Panc1 (cell line): ENCODE results near the gene PHF5A. TPM values are rescaled to one million over a fixed set of nuclear protein-coding genes. Genes with fewer than 3 reads are reported as not detected.

ENCODE experiments used
- ATAC-seq: fragments of 200-7000 bp; cut with Tn5 transposase; 2 replicates; pipeline ENCODE4 v1.9.1; 2020; ENCODE audit warnings: mild to moderate bottlenecking, moderate library complexity
- BruUV-seq: library from RNA; stranded (reverse); fragments of 400-500 nt; replicated peaks from 2 replicates; lab custom pipeline; 2021; lab: Mats Ljungman, UMichigan
- CTCF ChIA-PET: fragments of 300-600 bp; sonication (Branson Sonifier 250); formaldehyde crosslinking; loops from one replicate; lab custom pipeline; 2022; ENCODE audit warnings: antibody characterized with exemption; lab: Charles Lee
- POLR2A ChIA-PET: fragments of 300-600 bp; sonication (Branson Sonifier 250); formaldehyde crosslinking; loops from one replicate; lab custom pipeline; 2022; ENCODE audit warnings: antibody characterized with exemption; lab: Charles Lee
- DNase-seq: peaks from one replicate; pipeline ENCODE4 v3.0.0-alpha.2; 2010; ENCODE audit warnings: low read depth, low spot score
- H3K27ac ChIP-seq: 2 replicates; pipeline ENCODE4 v1.5.1; 2011; ENCODE audit warnings: mild to moderate bottlenecking, low read length, inconsistent platforms
- H3K27me3 ChIP-seq: fragments of 200-500 bp; sonication (Bioruptor generic); 2 replicates; pipeline ENCODE4 v1.6.0; 2014; ENCODE audit warnings: low read length, inconsistent platforms; ENCODE audit not compliant: control insufficient read depth, insufficient read depth
- H3K36me3 ChIP-seq: fragments of 200-500 bp; sonication (Bioruptor generic); 2 replicates; pipeline ENCODE4 v1.5.1; 2014; ENCODE audit warnings: inconsistent platforms, mild to moderate bottlenecking, low read length, moderate library complexity; ENCODE audit not compliant: control insufficient read depth, insufficient read depth
- H3K4me1 ChIP-seq: 2 replicates; pipeline ENCODE4 v1.5.1; 2011; ENCODE audit warnings: inconsistent platforms, mild to moderate bottlenecking, low read length, moderate library complexity; ENCODE audit not compliant: control insufficient read depth, insufficient read depth
- H3K4me3 ChIP-seq, 2 experiments: 2 replicates each; pipeline ENCODE4 v1.5.1; 2011 to 2012; ENCODE audit warnings: low read depth in 2 of 2, low read length in 2 of 2, mild to moderate bottlenecking in 2 of 2, inconsistent platforms in 1 of 2, moderate library complexity in 1 of 2
- H3K9me3 ChIP-seq: fragments of 200-500 bp; sonication (Bioruptor generic); 2 replicates; pipeline ENCODE4 v1.5.1; 2014; ENCODE audit warnings: low read depth, mild to moderate bottlenecking, inconsistent platforms, low read length, moderate library complexity; ENCODE audit not compliant: control insufficient read depth, insufficient read depth
- CTCF ChIP-seq: fragments of 450-650 bp; IDR thresholded peaks from 2 replicates; pipeline ENCODE4 v1.5.1; 2017; ENCODE audit warnings: mild to moderate bottlenecking
- POLR2AphosphoS5 ChIP-seq: IDR thresholded peaks from 2 replicates; pipeline ENCODE4 v1.6.1; 2012; ENCODE audit warnings: mild to moderate bottlenecking, low read depth, low read length, moderate library complexity
- REST ChIP-seq, 2 experiments: IDR thresholded peaks; 2 replicates each; pipeline ENCODE4 v1.6.1; 2011 to 2012; ENCODE audit warnings: low read depth in 2 of 2, control low read depth in 1 of 2, low read length in 1 of 2, mild to moderate bottlenecking in 1 of 2, moderate library complexity in 1 of 2; ENCODE audit not compliant: insufficient read depth in 1 of 2
- SIN3A ChIP-seq: IDR thresholded peaks from 2 replicates; pipeline ENCODE4 v1.6.1; 2012; ENCODE audit warnings: low read depth, mild to moderate bottlenecking, low read length, moderate library complexity, borderline replicate concordance; ENCODE audit not compliant: insufficient read depth
- TCF7L2 ChIP-seq: IDR thresholded peaks from 2 replicates; pipeline ENCODE4 v1.6.1; 2011; ENCODE audit warnings: mild to moderate bottlenecking, low read depth, low read length, inconsistent platforms
- in situ Hi-C: cut with HindIII; loops from 2 replicates; pipeline ENCODE4 v1.10.0; 2016; ENCODE audit warnings: low sequenced_read_pairs, low pct_unique_long_range_greater_than_20kb
- intact Hi-C: fragments of 100-400 bp; cut with micrococcal nuclease; formaldehyde crosslinking; loops from one replicate; pipeline ENCODE4 v1.10.0; 2022; ENCODE audit not compliant: unreplicated experiment
- total RNA-seq: library from RNA; stranded (reverse); gene quantifications from one replicate; pipeline ENCODE4 v1.2.1, GENCODE V29; 2021; ENCODE audit not compliant: unreplicated experiment

Gene PHF5A
- total RNA-seq, 1 experiment from 2014 or later: 34.9 TPM

GRCh38 chr22:41429232-41429950, 39.1 kb downstream of the PHF5A start:
- CTCF ChIA-PET: no interaction called here
- POLR2A ChIA-PET: no interaction called here
- BruUV-seq: no TSS peak

More at GRCh38 chr22:41429232-41429950, 39.1 kb downstream of the PHF5A start:
- ATAC-seq (peak; percentile 60; the same call in 1 of the 2 replicates), DNase-seq (no peak)
- no peaks in the 10 kb centered on the region for H3K4me1 ChIP-seq
- in situ Hi-C loops (no loop called here), intact Hi-C loops (no loop called here)
- H3K27me3 ChIP-seq: no peaks in the 10 kb centered on the region
- no peak overlapping the region for H3K27ac ChIP-seq
- H3K4me3 ChIP-seq: no peak overlapping the region
- no peaks in the 10 kb centered on the region for H3K36me3 ChIP-seq
- H3K9me3 ChIP-seq: no peaks in the 10 kb centered on the region
- no peak for TF ChIP-seq SIN3A
- no peak for TF ChIP-seq TCF7L2
- no peak for TF ChIP-seq POLR2AphosphoS5
- no peak for TF ChIP-seq REST (IDR thresholded peaks at IDR 0.05; ENCODE audit: insufficient read depth in 1 of 2, low read depth in 2 of 2, low read length in 1 of 2)
- TF ChIP-seq CTCF: no peak
